ENCODE results near the gene NPAS3.

Gene NPAS3

DNA sequence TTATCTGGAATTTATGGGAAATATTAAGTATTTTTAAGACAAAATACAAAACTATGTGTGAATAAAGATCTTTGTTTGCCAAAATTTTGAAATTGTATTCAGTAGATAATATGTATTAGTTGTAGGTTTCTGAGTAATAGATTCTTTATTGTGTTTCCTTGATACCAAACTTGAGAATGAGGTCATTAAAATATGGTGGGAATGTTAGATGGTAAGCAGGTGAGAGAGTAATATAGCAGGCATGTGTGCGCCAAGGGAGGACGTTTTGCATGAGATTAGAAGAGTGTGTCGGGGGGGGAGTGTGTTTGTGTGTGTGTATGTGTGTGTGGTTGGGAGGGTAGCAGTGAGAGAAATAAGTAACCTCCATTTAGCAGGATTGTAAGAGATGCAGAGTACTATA lies 376.5 kb downstream of the NPAS3 start:
- Histone ChIP-seq H3K27me3 (ENCODE audit: control insufficient read depth, insufficient read depth, low read length) (no peaks in the 10 kb centered on the region), H3K4me3 (ENCODE audit: low read length) (no peak overlapping the region), H3K9me3 (ENCODE audit: control insufficient read depth, low read depth, low read length) (no peaks in the 10 kb centered on the region), H3K27ac (ENCODE audit: low read length) (no peak overlapping the region), H3K9ac (ENCODE audit: low read length) (no peak overlapping the region), H3K36me3 (ENCODE audit: control insufficient read depth, low read depth, low read length) (no peaks in the 10 kb centered on the region), H3K4me1 (ENCODE audit: control insufficient read depth, low read depth, low read length) (peaks cover 6% of the 10 kb centered on the region)

DNA sequence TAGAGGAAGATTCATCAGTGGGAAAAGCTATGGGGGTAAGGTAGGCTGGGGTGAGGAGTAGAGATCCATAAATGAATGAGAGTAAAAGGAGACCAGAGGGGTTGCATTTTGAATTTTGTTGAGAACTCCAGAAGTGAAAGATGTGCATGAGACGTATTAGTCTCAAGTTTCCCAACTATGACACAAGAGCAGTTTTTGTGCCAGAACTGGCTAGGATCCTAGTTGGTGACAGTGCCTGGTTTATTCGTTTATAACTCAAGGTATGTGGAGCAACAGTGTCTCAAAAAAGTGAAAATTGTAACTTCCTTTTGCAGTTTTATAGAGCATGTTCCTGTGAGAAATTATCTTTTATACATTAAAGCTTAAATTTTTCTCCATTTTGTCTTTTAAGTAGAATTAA lies 377.0 kb downstream of the NPAS3 start:
- Histone ChIP-seq H3K9ac (ENCODE audit: low read length) (no peak overlapping the region), H3K4me3 (ENCODE audit: low read length) (no peak overlapping the region), H3K27ac (ENCODE audit: low read length) (no peak overlapping the region), H3K9me3 (ENCODE audit: control insufficient read depth, low read depth, low read length) (no peaks in the 10 kb centered on the region), H3K36me3 (ENCODE audit: control insufficient read depth, low read depth, low read length) (no peaks in the 10 kb centered on the region), H3K27me3 (ENCODE audit: control insufficient read depth, insufficient read depth, low read length) (no peaks in the 10 kb centered on the region), H3K4me1 (ENCODE audit: control insufficient read depth, low read depth, low read length) (peaks cover 6% of the 10 kb centered on the region)

DNA sequence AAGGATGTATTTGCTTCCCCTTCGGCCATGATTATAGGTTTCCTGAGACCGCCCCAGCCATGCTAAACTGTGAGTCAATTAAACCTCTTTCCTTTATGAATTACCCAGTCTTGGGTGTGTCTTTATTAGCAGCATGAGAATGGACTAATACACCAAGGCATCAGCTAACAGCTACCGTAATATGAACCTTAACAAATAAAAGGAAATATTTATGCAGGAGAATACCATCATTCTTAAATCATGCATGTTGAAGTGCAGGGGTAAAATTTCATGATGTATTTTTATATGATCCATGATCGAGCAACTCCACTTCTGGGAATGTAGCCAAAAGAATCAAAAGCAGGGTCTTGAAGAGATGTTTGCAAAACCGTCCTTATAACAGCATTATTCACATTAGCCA lies 379.0 kb downstream of the NPAS3 start:
- Histone ChIP-seq H3K9ac (ENCODE audit: low read length) (no peak overlapping the region), H3K27ac (ENCODE audit: low read length) (no peak overlapping the region), H3K4me1 (ENCODE audit: control insufficient read depth, low read depth, low read length) (peaks cover 6% of the 10 kb centered on the region), H3K4me3 (ENCODE audit: low read length) (no peak overlapping the region), H3K9me3 (ENCODE audit: control insufficient read depth, low read depth, low read length) (no peaks in the 10 kb centered on the region), H3K36me3 (ENCODE audit: control insufficient read depth, low read depth, low read length) (no peaks in the 10 kb centered on the region), H3K27me3 (ENCODE audit: control insufficient read depth, insufficient read depth, low read length) (no peaks in the 10 kb centered on the region)

DNA sequence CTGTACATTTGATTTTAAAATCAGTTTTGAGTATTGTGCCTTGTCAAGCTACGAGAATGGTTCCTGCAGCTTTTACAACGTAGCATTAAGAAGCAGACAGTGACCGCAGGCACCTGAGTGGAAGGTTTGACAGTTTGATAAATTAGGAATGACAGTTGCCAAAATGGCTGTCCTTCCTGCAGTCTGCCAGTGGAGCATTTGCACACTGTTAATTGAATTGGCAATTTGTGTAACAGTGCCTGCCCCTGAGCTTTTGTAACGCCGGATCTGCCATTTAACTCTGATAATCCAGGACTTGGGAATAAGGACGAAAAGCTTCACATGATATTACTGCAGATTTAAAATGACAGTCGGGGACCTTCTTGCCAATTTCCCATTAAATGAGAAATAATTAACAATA lies 385.3 kb downstream of the NPAS3 start:
- no peak overlapping the region for H3K4me3 ChIP-seq (ENCODE audit: low read length)
- no peak overlapping the region for H3K9ac ChIP-seq (ENCODE audit: low read length)
- H3K27ac ChIP-seq (ENCODE audit: low read length): no peak overlapping the region
- no peaks in the 10 kb centered on the region for H3K4me1 ChIP-seq (ENCODE audit: control insufficient read depth, low read depth, low read length)
- no peaks in the 10 kb centered on the region for H3K27me3 ChIP-seq (ENCODE audit: control insufficient read depth, insufficient read depth, low read length)
- no peaks in the 10 kb centered on the region for H3K36me3 ChIP-seq (ENCODE audit: control insufficient read depth, low read depth, low read length)
- H3K9me3 ChIP-seq (ENCODE audit: control insufficient read depth, low read depth, low read length): no peaks in the 10 kb centered on the region

DNA sequence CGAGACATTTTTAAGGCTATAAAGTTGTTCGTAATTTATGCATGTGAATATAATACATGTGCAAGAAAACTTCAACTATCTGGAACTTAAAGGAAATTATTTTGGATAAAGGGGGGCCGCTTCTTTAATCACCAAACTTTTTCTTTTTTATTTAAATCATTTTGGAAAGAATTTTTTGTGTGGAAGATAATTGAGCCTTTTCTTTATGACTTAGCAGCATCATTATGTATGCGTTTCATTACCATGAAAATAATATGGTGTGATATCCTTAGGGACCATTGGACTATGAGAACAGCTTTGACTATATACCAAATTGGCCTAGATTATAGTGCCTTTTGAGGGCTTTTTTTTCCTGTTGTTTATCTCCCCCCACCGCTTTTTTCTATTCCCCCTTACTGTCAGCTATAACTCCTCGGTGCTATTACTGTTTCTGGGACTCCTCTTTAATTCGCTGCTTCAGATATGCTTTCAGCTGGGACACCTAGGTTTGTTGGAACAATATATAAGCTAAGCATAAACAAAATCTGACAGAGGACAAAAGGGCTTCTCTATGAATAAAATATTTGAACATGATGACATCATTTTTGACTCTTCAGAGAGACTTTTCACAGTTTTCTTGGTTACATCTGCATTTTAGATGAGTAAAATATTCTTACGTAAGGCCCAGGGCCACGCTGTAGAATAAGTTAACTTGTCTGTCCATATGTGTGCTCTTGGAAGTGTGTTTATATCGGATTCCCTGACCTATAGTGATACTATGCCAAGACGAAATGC lies 392.7 kb downstream of the NPAS3 start:
- Histone ChIP-seq H3K4me1 (ENCODE audit: control insufficient read depth, low read depth, low read length) (no peaks in the 10 kb centered on the region), H3K36me3 (ENCODE audit: control insufficient read depth, low read depth, low read length) (no peaks in the 10 kb centered on the region), H3K9me3 (ENCODE audit: control insufficient read depth, low read depth, low read length) (no peaks in the 10 kb centered on the region), H3K27me3 (ENCODE audit: control insufficient read depth, insufficient read depth, low read length) (no peaks in the 10 kb centered on the region), H3K4me3 (ENCODE audit: low read length) (no peak overlapping the region), H3K9ac (ENCODE audit: low read length) (no peak overlapping the region), H3K27ac (ENCODE audit: low read length) (no peak overlapping the region)

DNA sequence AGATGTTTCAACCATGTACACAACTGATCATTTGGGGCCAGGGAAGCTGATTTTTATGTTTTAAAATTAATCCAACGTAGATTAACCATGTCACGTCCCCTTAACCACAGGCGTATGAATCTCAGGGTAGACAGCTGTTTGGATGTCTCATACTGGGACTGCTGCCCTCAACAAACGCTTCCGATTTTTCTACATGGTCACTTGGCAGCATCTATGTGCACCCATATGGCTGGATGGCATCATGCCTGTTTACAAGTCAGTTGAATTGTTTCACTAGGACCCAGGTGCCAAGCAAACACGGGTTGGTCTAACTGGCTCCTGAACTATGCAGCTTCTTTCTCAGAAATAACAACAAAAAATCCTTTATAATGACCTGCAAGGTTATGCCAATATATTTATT lies 393.8 kb downstream of the NPAS3 start:
- Histone ChIP-seq H3K9me3 (ENCODE audit: control insufficient read depth, low read depth, low read length) (peaks cover 9% of the 10 kb centered on the region), H3K27ac (ENCODE audit: low read length) (no peak overlapping the region), H3K27me3 (ENCODE audit: control insufficient read depth, insufficient read depth, low read length) (no peaks in the 10 kb centered on the region), H3K9ac (ENCODE audit: low read length) (no peak overlapping the region), H3K4me1 (ENCODE audit: control insufficient read depth, low read depth, low read length) (no peaks in the 10 kb centered on the region), H3K36me3 (ENCODE audit: control insufficient read depth, low read depth, low read length) (no peaks in the 10 kb centered on the region), H3K4me3 (ENCODE audit: low read length) (no peak overlapping the region)

DNA sequence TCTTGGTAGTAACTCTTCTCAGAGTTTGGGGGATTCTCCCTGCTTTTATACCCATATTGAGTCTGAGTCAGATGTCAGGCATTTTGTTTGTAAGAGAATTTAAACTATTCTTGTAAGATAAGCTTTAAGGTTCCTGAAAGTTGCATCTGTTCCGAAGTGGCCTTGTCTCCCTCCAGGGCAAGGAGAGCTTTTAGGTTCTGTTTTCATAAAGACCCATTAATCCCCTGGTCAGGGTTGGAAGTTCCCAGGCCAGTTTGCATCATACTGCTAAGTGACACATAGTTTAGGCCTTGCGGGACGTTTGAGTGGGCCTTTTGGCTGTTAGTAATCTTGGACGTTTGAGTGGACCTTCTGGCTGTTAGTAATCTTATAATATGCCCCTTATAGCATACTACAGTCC lies 396.7 kb downstream of the NPAS3 start:
- no peaks in the 10 kb centered on the region for H3K4me1 ChIP-seq (ENCODE audit: control insufficient read depth, low read depth, low read length)
- no peak overlapping the region for H3K27ac ChIP-seq (ENCODE audit: low read length)
- H3K9ac ChIP-seq (ENCODE audit: low read length): no peak overlapping the region
- H3K4me3 ChIP-seq (ENCODE audit: low read length): no peak overlapping the region
- no peaks in the 10 kb centered on the region for H3K27me3 ChIP-seq (ENCODE audit: control insufficient read depth, insufficient read depth, low read length)
- no peaks in the 10 kb centered on the region for H3K36me3 ChIP-seq (ENCODE audit: control insufficient read depth, low read depth, low read length)
- H3K9me3 ChIP-seq (ENCODE audit: control insufficient read depth, low read depth, low read length): peaks cover 9% of the 10 kb centered on the region

DNA sequence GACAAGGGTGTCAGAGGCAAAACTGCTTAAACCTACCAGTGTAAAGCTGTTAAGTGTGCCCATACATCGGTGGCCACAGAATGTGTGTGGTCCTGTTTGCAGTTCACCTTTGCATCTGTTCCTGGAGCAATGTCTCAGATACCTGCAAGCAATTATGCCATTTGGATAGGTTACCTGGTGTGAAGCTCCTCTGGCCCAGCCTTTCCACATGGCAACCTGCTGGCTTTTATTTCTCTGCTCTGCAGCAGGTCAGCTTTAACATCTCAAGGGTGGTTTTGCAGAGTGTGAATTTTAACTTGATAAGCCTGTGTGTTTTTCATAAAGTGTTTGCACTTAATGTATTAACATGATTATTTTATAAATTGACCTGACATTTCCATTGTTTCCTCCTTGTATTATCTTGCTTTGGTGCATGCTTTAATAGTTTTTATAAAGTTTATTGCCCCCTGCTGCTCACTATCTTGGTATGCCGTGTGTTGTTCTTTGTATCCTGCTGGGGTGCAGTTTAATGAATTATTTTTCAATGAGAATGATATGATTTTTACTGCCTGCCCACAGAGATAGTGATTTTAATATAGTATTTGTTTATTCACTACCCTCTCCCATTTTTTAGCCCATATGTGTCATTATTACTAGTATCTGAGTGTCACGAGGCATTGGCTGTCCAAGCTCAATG lies 403.8 kb downstream of the NPAS3 start:
- no peaks in the 10 kb centered on the region for H3K9me3 ChIP-seq (ENCODE audit: control insufficient read depth, low read depth, low read length)
- no peak overlapping the region for H3K27ac ChIP-seq (ENCODE audit: low read length)
- no peak overlapping the region for H3K9ac ChIP-seq (ENCODE audit: low read length)
- no peak overlapping the region for H3K4me3 ChIP-seq (ENCODE audit: low read length)
- H3K4me1 ChIP-seq (ENCODE audit: control insufficient read depth, low read depth, low read length): peaks cover 17% of the 10 kb centered on the region
- H3K36me3 ChIP-seq (ENCODE audit: control insufficient read depth, low read depth, low read length): no peaks in the 10 kb centered on the region
- no peaks in the 10 kb centered on the region for H3K27me3 ChIP-seq (ENCODE audit: control insufficient read depth, insufficient read depth, low read length)

DNA sequence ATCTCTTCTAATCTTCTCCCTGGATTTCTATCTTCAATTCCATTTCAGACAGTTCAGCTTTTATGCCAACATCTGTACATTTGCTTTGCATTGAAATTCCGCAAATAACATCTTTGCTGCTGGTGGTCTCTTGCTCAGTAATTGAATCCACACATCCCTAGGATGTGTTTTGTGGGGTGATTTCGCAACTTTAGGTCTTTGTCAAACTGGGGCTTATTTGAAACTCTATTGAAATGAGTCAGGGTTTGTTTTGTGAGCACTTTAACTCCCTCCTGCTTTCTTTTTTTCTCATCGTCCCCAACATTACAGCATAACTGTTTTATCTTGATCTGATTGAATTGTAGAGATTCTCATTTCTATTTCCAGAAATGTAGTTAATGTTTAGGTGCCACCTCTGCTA lies 404.3 kb downstream of the NPAS3 start:
- Histone ChIP-seq H3K4me1 (ENCODE audit: control insufficient read depth, low read depth, low read length) (peaks cover 17% of the 10 kb centered on the region), H3K36me3 (ENCODE audit: control insufficient read depth, low read depth, low read length) (no peaks in the 10 kb centered on the region), H3K9me3 (ENCODE audit: control insufficient read depth, low read depth, low read length) (no peaks in the 10 kb centered on the region), H3K4me3 (ENCODE audit: low read length) (no peak overlapping the region), H3K9ac (ENCODE audit: low read length) (no peak overlapping the region), H3K27me3 (ENCODE audit: control insufficient read depth, insufficient read depth, low read length) (no peaks in the 10 kb centered on the region), H3K27ac (ENCODE audit: low read length) (no peak overlapping the region)

DNA sequence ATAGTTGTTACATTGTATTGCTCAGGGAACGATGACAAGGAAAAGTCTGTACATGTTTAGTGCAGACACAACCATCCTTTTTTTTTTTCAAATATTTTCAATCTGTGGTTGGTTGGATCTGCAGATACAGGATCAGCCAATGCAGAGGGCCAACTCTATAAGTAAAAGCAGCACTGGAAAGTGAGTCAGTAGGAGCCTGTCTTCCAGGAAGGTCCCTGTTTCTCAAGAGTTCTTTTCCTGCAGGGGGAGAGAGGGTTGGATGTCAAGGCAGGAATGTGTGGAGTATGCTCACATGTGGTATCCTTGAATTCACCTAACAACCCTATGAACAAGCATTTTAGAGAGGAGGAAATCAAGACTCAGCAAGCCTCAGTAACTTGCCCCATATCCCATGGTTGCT lies 409.1 kb downstream of the NPAS3 start:
- H3K4me1 ChIP-seq (ENCODE audit: control insufficient read depth, low read depth, low read length): peaks cover 31% of the 10 kb centered on the region
- no peak overlapping the region for H3K27ac ChIP-seq (ENCODE audit: low read length)
- no peaks in the 10 kb centered on the region for H3K36me3 ChIP-seq (ENCODE audit: control insufficient read depth, low read depth, low read length)
- H3K9me3 ChIP-seq (ENCODE audit: control insufficient read depth, low read depth, low read length): no peaks in the 10 kb centered on the region
- H3K4me3 ChIP-seq (ENCODE audit: low read length): no peak overlapping the region
- no peaks in the 10 kb centered on the region for H3K27me3 ChIP-seq (ENCODE audit: control insufficient read depth, insufficient read depth, low read length)
- H3K9ac ChIP-seq (ENCODE audit: low read length): no peak overlapping the region

DNA sequence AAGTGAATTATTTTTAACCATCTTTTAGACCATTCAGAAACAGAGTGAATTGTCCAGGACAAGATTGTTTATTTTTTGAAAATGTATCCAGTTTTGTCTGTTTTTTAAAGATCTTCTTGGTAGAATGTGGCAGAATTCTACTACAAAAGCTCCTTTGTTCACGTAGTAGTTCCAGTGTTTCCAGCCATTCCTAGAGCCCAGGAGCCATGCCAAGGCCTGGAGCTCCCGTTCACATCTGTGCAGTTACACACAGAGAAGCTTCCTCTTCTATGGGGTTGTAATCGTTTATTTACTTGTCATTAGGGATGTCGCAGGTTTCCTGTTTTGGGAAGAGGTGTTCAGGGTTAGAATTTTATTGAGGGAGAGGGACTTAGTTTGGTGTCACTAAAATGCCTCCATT lies 409.8 kb downstream of the NPAS3 start:
- Histone ChIP-seq H3K27ac (ENCODE audit: low read length) (no peak overlapping the region), H3K4me3 (ENCODE audit: low read length) (no peak overlapping the region), H3K9ac (ENCODE audit: low read length) (no peak overlapping the region), H3K27me3 (ENCODE audit: control insufficient read depth, insufficient read depth, low read length) (no peaks in the 10 kb centered on the region), H3K9me3 (ENCODE audit: control insufficient read depth, low read depth, low read length) (no peaks in the 10 kb centered on the region), H3K36me3 (ENCODE audit: control insufficient read depth, low read depth, low read length) (no peaks in the 10 kb centered on the region), H3K4me1 (ENCODE audit: control insufficient read depth, low read depth, low read length) (peaks cover 24% of the 10 kb centered on the region)

DNA sequence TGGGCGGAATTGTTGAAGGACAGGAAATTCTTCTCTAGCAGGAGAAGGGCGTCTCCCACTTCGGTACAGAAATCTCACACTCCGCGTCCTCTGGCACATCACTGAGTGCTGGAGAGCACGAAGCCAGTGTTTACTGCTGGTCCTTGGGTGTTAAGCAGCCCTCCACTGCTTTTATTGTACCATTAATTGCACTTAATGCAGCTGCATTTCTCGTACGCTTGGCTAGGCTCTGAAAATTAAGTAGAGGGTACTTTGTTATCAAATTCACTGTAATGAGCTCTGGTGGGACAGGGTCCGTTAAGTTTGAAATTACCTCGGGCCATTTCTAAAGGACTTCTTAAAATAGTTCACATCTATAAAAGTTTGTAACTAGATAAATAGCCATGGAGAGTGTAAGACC lies 411.2 kb downstream of the NPAS3 start:
- Histone ChIP-seq H3K4me3 (ENCODE audit: low read length) (no peak overlapping the region), H3K27ac (ENCODE audit: low read length) (no peak overlapping the region), H3K9ac (ENCODE audit: low read length) (no peak overlapping the region), H3K9me3 (ENCODE audit: control insufficient read depth, low read depth, low read length) (no peaks in the 10 kb centered on the region), H3K36me3 (ENCODE audit: control insufficient read depth, low read depth, low read length) (no peaks in the 10 kb centered on the region), H3K27me3 (ENCODE audit: control insufficient read depth, insufficient read depth, low read length) (no peaks in the 10 kb centered on the region), H3K4me1 (ENCODE audit: control insufficient read depth, low read depth, low read length) (peaks cover 19% of the 10 kb centered on the region)

Data from iPS-18a (cell line).